ENCODE data around the gene BANF2. TPM values are rescaled to one million over a fixed set of nuclear protein-coding genes. Genes with fewer than 3 reads are reported as not detected.
"Not testable (repeated sequence)": the region's sequence is repeated elsewhere in the genome, so short reads cannot be mapped to it uniquely, and the experiment has no call there.

The BANF2 gene
- total RNA-seq, 1 donor from 2014 or later = not detected

DNA sequence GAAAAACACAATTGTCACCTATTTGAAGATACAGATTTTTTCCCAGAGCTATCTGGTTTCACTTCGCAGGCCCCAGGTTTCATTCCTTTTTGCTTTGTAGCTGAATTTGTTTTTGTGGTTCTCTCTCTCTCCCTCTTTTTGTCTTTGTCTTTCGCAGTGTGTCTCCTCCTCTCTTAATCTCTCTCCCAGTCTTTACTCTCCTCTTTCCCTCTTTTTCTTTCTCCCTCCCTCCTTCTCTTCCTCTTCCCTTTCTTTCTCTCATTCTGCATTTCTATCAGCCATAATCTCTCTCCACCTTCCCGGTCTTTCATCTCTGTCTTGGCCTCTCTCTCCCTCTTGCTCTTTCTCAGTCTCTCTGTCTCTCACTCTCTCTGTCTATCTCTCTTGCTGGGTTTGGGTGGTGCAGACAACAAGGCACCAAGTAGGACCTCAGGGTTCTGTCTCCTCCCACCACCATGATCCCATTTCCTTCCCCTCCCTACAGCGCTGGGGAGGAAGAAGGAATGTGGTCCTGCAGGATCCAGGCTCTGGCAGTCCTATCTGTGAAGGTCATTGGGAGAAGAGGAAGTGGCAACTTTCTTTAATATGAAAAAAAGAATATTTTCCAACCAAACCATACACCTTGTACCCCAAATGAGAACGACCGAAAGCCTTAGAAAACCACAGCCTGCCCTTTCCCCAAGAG, 63.2 kb downstream of the BANF2 start:
- DNase-seq (ENCODE audit: low read depth in 2 of 2) = no peak

DNA sequence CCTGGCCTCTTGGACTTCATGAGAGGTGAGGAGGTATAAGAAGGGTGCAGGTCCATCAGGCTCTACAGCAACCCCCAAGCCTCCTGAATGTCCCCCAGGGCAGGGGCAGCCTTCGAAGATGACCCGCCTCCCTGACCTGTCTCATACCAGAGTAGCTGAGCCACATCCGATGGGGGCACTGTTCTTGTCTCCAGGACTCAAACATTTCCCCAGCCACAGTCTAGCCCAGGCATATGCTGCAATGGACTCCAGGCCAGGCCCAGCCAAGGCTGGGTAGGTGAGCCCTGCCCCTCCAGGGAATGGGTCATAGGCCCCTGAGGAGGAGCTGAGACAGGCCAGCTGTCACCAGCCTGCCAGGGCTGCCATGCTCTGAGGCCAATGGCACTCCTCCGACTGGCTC, 65.3 kb downstream of the BANF2 start:
- DNase-seq (ENCODE audit: low read depth in 2 of 2) = no peak

DNA sequence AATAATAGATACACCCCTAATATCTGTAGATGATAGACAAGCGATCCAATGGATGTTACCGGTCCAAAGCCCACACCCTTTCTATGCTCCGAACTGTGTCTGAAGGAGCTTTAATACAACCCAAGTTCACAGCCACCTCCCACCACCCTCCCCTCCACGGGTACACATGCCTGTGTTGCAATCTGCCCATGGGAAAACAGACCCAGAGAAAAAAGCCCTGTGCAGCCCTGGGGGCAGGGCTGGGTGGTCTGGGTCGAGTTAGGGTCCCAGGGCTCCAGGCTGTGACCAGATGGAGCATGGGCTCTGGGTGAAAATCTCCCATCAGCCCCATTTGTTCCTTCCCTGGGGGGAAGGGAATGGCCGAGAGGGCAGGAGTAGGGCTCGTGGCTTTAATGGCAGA, 65.8 kb downstream of the BANF2 start:
- no peak for DNase-seq (ENCODE audit: low read depth in 2 of 2)

DNA sequence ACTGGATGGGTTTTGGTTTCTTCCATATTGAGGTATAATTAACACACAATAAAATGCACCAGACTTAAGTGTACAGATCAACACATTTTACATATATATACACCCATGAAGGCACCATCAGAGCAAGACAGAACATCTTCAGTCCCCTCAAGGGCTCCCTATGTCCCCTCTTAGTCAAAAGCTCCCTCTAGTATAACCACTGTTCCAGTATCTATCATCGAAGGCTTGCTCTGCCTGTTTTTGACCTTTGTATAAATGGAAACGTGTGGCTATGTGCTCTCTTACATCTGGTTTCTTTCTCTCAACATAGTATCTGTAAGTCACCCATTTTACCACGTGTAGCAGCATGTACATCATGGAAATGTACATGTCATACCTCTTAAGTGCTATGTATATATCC, 66.5 kb downstream of the BANF2 start:
- no peak for DNase-seq (ENCODE audit: low read depth in 2 of 2)

DNA sequence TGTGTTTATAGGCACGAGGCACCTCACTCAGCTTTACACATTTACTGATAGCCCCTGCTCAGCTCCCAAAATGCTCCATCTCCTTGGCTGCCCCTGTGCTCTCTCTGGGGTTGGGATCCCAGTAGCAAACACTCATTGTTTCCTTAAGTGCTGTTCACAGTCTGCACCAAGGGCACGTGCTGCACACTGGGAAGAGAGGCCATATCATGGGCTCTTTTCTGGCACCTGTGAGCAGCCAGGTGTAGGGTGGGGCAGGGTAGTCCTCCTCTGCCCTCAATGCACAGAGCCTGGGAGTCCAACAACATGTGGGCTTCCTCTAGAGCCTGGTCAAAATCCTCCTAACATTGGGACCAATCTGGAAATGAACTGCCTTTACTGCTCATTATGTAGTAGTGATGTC, 67.9 kb downstream of the BANF2 start:
- DNase-seq (ENCODE audit: low read depth in 2 of 2) = no peak

DNA sequence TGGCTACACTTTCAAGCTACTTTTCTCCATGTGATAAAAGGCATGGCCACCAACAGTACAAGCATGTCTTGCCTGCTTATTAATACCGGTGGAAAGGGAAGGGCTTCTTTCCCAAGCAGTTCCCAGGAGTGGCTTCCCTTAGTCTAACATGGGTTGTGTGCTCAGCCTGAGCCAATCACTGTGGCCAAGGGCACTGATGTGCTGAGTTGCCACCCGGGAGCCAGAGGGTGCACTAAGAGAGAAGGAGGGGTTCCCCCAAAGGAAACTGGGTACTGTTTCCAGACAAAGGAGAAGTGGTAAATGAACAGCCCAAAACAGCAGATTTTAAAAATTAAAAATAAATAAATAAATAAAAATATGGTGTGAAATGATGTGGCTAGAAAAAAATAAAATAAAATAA, 68.5 kb downstream of the BANF2 start:
- no peak for DNase-seq (ENCODE audit: low read depth in 2 of 2)

DNA sequence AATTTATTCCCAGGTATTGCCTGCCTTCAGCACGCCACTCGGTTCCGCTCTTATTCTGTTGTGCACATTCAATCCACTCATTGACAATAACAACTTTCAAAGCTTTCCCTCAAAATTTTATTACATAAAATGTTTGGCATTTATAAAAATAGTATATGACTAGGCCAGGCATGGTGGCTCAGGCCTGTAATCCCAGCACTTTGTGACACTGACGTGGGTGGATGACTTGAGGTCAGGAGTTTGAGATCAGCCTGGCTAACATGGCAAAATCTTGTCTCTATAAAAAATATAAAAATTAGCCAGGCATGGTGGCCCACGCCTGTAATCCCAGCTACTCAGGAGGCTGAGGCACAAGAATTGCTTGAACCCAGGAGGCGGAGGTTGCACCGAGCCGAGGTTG, 70.0 kb downstream of the BANF2 start:
- not testable (repeated sequence) for DNase-seq (ENCODE audit: low read depth in 2 of 2)

DNA sequence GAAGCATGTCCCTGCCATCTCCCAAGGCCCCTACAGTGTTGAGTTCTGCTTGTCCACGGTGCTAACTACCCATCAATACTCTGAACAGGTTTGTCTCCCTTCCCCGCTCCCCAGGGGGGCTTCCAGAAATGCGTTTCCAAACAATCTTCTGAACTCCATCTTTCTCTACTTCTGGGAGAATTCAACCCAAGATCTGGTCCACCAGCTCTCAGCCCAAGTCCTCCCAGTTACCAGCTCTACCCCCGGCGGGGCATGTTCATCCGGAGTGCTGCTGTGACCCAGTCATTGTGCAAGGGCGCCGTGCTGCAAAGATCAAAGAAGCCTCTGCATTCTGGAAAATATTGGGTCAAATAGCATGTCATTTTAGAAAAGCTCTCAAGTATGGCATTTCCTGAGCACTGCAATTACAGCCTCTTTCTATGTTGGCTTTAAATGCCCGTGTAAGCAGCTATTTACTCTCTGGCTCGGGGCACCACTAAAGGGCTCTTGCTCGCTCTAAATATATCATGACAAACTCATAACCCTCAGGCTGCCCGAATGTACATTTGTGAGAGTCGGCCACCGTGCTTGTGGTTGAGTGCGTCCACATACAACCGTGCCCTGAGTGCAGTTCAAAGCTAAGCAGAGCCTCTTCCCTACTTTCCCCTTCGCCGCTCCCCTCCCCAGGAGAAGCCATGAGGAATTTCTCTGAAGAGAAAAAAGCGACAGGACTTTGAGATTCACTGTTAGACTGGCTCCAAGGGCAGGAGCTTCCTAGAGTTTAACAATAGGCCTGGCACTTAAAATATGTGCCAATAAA, 71.6 kb downstream of the BANF2 start:
- peak in 1 of 2 donors; percentile 5 for DNase-seq (ENCODE audit: low read depth in 2 of 2)

DNA sequence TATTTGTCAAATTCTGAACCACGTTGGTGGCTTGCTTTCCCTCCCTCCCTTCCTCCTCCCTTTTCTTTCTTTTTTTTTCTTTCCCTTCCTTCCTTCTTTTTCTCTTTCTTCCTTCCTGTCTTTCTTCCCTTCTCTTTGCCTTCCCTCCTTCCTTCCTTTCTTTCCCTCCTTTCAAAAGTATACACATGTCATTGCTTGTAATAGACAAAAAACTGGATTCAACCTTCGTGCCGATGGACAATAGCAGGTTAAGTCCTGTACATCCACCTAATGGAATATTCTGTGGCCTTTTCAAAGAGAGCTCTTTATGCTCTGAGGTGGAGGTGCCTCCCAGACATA, 72.2 kb downstream of the BANF2 start:
- no peak for DNase-seq (ENCODE audit: low read depth in 2 of 2)

DNA sequence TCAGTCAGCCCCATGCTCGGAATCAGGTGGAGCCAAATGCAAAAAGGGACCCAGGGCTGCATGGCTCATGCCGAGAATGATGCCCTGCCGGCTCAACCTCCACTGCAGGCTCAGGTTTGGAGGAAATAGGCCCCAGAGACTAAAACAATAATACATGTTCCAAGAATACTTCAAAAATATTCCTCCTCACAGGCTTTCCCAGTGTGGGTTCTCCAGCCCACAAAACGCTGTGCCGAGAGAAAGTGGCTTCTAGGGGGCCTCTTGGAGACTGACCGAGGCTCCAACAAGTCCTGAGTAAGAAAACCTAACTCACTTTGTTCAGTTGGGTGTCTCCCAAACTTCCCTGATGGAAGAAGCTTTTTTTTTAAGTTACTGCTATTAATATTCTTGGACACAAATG, 73.9 kb downstream of the BANF2 start:
- no peak for DNase-seq (ENCODE audit: low read depth in 2 of 2)

DNA sequence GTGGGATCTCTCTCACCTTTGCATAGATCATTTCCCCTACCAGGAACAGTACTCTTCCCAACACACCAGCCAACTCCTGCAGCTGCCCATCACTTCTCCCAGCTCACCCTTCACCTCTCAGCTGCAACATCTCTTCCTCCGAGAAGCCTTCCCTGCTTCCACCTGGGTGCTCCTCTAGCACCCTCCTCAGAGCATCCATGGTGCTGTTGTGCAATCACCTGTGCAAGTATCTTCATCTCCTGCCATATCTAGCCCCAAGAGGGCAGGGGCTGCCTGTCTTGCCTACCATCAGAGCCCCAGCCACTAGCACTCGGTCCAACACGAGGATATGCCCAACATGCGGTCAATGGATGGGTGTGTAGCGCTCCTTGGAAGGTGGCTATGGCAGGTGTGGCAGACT, 75.8 kb downstream of the BANF2 start:
- DNase-seq (ENCODE audit: low read depth in 2 of 2) = no peak

DNA sequence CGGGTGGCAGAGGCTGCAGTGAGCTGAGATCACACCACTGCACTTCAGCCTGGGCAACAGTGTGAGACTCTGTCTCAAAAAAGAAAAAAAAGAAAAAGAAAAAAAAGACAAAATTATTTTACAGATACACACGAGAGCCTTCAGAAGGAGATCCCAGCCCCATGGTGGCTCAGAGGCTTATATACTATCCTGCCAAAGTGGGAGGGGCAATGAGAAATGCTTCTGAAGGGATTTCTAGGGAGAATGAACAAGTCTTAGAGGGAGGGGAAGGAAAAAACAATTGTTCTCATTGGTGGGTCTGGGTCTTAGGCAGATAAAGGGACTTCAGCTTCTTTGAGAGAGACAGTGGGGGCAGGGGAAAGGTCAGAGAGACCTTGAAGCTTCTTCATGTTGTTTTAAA, 76.8 kb downstream of the BANF2 start:
- DNase-seq (ENCODE audit: low read depth in 2 of 2) = no peak

DNA sequence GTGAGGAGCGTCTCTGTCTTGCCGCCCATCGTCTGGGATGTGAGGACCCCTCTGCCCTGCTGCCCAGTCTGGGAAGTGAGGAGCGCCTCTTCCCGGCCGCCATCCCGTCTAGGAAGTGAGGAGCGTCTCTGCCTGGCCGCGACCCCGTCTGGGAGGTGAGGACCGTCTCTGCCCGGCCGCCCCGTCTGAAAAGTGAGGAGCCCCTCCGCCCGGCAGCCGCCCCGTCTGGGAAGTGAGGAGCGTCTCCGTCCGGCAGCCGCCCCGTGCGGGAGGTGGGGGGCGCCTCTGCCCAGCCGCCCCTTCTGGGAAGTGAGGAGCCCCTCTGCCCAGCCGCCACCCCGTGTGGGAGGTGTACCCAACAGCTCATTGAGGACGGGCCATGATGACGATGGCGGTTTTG, 79.2 kb downstream of the BANF2 start:
- not testable (repeated sequence) for DNase-seq (ENCODE audit: low read depth in 2 of 2)

DNA sequence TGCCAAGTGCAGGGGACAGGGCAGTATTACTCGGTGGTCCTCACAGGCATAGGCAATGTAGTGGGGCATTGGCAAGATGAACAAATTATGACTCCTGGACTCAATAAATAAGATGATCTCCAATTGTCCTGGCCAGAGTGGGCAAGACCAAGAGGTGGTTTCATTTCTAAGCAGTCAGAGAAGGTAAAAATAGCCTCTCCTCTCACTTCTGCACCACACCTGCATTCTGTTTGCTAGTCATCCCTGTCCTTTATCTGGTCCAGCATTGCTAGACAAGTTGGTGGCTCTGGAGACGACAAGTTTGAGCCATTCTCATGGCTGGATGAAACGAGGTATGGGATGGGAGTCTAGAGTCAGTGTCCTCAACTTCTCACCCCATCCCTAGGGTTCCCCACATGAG, 83.0 kb downstream of the BANF2 start:
- DNase-seq (ENCODE audit: low read depth in 2 of 2) = no peak

DNA sequence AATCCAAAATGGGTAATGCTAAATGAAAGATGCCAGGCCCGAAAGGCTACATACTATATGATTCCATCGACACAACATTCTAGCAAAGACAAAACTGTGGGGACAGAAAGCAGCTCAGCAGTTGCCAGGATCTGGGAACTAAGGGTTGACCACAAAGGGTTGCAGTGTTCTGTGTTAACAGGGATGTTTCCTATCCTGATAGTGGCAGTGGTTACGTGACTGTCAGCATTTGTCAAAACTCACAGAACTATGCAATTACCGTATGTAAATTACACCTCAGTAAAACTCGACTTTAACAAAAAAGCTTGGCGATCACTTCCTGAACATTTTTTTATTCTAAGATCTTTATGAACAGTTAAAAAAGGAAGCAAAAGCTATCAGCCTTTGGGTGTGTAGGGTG, 83.9 kb downstream of the BANF2 start:
- DNase-seq (ENCODE audit: low read depth in 2 of 2) = no peak

DNA sequence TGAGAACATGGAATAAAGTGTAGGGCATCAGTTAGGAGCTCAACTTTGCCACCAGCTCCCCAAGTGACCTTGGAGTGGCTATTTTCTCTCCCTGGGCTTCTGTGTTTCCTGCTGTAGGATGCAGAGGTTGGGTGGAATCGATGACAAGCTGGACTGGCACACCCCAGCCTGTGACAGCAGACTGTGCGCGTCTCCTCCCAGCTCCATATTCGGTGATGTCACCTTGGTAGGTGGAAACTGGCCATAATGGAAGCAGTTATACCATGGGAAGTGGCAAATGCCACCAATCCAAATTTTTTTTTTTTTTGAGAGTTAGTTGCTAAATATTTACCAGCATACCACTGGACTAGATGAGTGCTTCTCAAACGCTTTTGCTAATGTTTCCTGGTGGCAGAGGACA, 85.2 kb downstream of the BANF2 start:
- no peak for DNase-seq (ENCODE audit: low read depth in 2 of 2)

Other genes starting within 250 kb of the BANF2 start
- 1.7 and 2.0 TPM in 2 replicates for gene BFSP1, start 168.6 kb upstream of the BANF2 start, total RNA-seq
- gene DSTN, start 129.9 kb upstream of the BANF2 start, total RNA-seq = 110 and 126 TPM in 2 replicates
- gene RRBP1, start 17.7 kb upstream of the BANF2 start, total RNA-seq = 41.6 and 61.1 TPM in 2 replicates